ENCODE measurements around the gene HK1.

Gene HK1

GRCh38 chr10:69272624-69273023 lies 5.7 kb upstream of the HK1 start:
- no peak for TF ChIP-seq CTCF (IDR thresholded peaks at IDR 0.05)

- no peak for TF ChIP-seq CTCF (IDR thresholded peaks at IDR 0.05)
Measured at GRCh38 chr10:69275444-69275843, 2.9 kb upstream of the HK1 start.

GRCh38 chr10:69276503-69276902 lies 1.8 kb upstream of the HK1 start:
- TF ChIP-seq CTCF (IDR thresholded peaks at IDR 0.05): no peak

GRCh38 chr10:69279110-69279509 lies 814 bp downstream of the HK1 start:
- no peak for TF ChIP-seq CTCF (IDR thresholded peaks at IDR 0.05)

GRCh38 chr10:69281507-69282413 lies 3.5 kb downstream of the HK1 start:
- TF ChIP-seq CTCF (IDR thresholded peaks at IDR 0.05): no peak

- no peak for TF ChIP-seq CTCF (IDR thresholded peaks at IDR 0.05)
Measured at GRCh38 chr10:69285699-69286098, 7.4 kb downstream of the HK1 start.

- no peak for TF ChIP-seq CTCF (IDR thresholded peaks at IDR 0.05)
Measured at GRCh38 chr10:69287181-69287580, 8.9 kb downstream of the HK1 start.
